Glutamatergic neuron (in vitro differentiated cells): ENCODE data around the gene GRID1. TPM values are rescaled to one million over a fixed set of nuclear protein-coding genes. Genes with fewer than 3 reads are reported as not detected.

Experiments
- DNase-seq: peaks from one replicate; pipeline ENCODE4 v3.0.0; 2022
- H3K27ac Mint-ChIP-seq: one replicate; pipeline ENCODE4 v1.8.0; 2020; ENCODE audit warnings: mild to moderate bottlenecking, mixed read lengths, inconsistent platforms; ENCODE audit not compliant: unreplicated experiment
- H3K27me3 Mint-ChIP-seq: one replicate; pipeline ENCODE4 v1.8.0; 2020; ENCODE audit warnings: mild to moderate bottlenecking, moderate library complexity, mixed read lengths, inconsistent platforms; ENCODE audit not compliant: unreplicated experiment
- H3K36me3 Mint-ChIP-seq: one replicate; pipeline ENCODE4 v1.8.0; 2020; ENCODE audit warnings: mild to moderate bottlenecking, mixed read lengths, inconsistent platforms; ENCODE audit not compliant: unreplicated experiment
- H3K4me1 Mint-ChIP-seq: one replicate; pipeline ENCODE4 v1.8.0; 2020; ENCODE audit warnings: mild to moderate bottlenecking, low read depth, mixed read lengths, inconsistent platforms; ENCODE audit not compliant: unreplicated experiment
- H3K4me3 Mint-ChIP-seq: one replicate; pipeline ENCODE4 v1.8.0; 2020; ENCODE audit warnings: mild to moderate bottlenecking, mixed read lengths, inconsistent platforms; ENCODE audit not compliant: unreplicated experiment
- H3K9me3 Mint-ChIP-seq: one replicate; pipeline ENCODE4 v1.8.0; 2020; ENCODE audit warnings: mild to moderate bottlenecking, moderate library complexity, mixed read lengths, inconsistent platforms; ENCODE audit not compliant: unreplicated experiment
- CTCF ChIP-seq: fragments of 200-600 bp; sonication (generic); IDR thresholded peaks from one replicate; pipeline ENCODE4 v1.5.0; 2021; ENCODE audit not compliant: partially characterized antibody, unreplicated experiment
- total RNA-seq: library from RNA; stranded (reverse); fragmentation: NEBNext Ultra II Directional; extraction: Animal tissue kit (Norgen Biotek cat#: 25700); gene quantifications from one replicate; pipeline ENCODE4 v1.2.1, GENCODE V29; 2021; ENCODE audit not compliant: unreplicated experiment

The GRID1 gene
- total RNA-seq, 1 donor from 2014 or later = 8.0 TPM

GRCh38 chr10:86330778-86331763 is 35.5 kb downstream of the GRID1 start:
- Mint-ChIP-seq H3K27ac (no peak overlapping the region), H3K4me1 (no peaks in the 10 kb centered on the region), H3K9me3 (no peaks in the 10 kb centered on the region), H3K4me3 (no peak overlapping the region), H3K36me3 (no peaks in the 10 kb centered on the region), H3K27me3 (peaks cover 11% of the 10 kb centered on the region)
- TF ChIP-seq CTCF = no peak
- DNase-seq = peak; percentile 10

- TF ChIP-seq CTCF = no peak
- no peaks in the 10 kb centered on the region for H3K36me3 Mint-ChIP-seq
- H3K27me3 Mint-ChIP-seq = peaks cover 11% of the 10 kb centered on the region
- DNase-seq = peak; percentile 7
- H3K4me3 Mint-ChIP-seq = no peak overlapping the region
- no peaks in the 10 kb centered on the region for H3K9me3 Mint-ChIP-seq
- no peak overlapping the region for H3K27ac Mint-ChIP-seq
- H3K4me1 Mint-ChIP-seq = no peaks in the 10 kb centered on the region
Measured at GRCh38 chr10:86329896-86330680, 36.5 kb downstream of the GRID1 start.

GRCh38 chr10:86329093-86329710 is 37.4 kb downstream of the GRID1 start:
- Mint-ChIP-seq H3K27ac (no peak overlapping the region), H3K9me3 (no peaks in the 10 kb centered on the region), H3K4me1 (peaks cover 3% of the 10 kb centered on the region), H3K4me3 (no peak overlapping the region), H3K27me3 (peaks cover 11% of the 10 kb centered on the region), H3K36me3 (no peaks in the 10 kb centered on the region)
- DNase-seq = peak; percentile 9
- no peak for TF ChIP-seq CTCF

- no peak overlapping the region for H3K4me3 Mint-ChIP-seq
- no peaks in the 10 kb centered on the region for H3K9me3 Mint-ChIP-seq
- H3K36me3 Mint-ChIP-seq = no peaks in the 10 kb centered on the region
- peaks cover 5% of the 10 kb centered on the region for H3K4me1 Mint-ChIP-seq
- H3K27me3 Mint-ChIP-seq = peaks cover 11% of the 10 kb centered on the region
- DNase-seq = peak; percentile 3
- no peak overlapping the region for H3K27ac Mint-ChIP-seq
- TF ChIP-seq CTCF = no peak
Measured at GRCh38 chr10:86327954-86328725, 38.5 kb downstream of the GRID1 start.
